Mesendoderm (in vitro differentiated cells): ENCODE measurements around the gene LRIG1.

Experiments used
- DNase-seq: peaks from one replicate; pipeline ENCODE4 v3.0.0; 2013
- H2AK5ac ChIP-seq: 2 replicates; pipeline ENCODE4 v1.6.1; 2013; ENCODE audit warnings: low read length, inconsistent platforms
- H2BK120ac ChIP-seq: 2 replicates; pipeline ENCODE4 v1.6.1; 2013; ENCODE audit warnings: low read depth, mild to moderate bottlenecking, low read length, moderate library complexity, mixed read lengths
- H2BK15ac ChIP-seq: replicated peaks from 2 replicates; pipeline ENCODE4 v1.6.1; 2013; ENCODE audit warnings: low read depth, mild to moderate bottlenecking, moderate library complexity
- H2BK5ac ChIP-seq: 2 replicates; pipeline ENCODE4 v1.6.1; 2013; ENCODE audit warnings: low read length, inconsistent platforms
- H3K18ac ChIP-seq: 2 replicates; pipeline ENCODE4 v1.6.1; 2013; ENCODE audit warnings: mild to moderate bottlenecking, low read length, mixed read lengths
- H3K23ac ChIP-seq: one replicate; pipeline ENCODE4 v1.6.1; 2013; ENCODE audit warnings: low read length
- H3K27ac ChIP-seq: 2 replicates; pipeline ENCODE4 v1.5.1; 2013; ENCODE audit warnings: low read depth, mild to moderate bottlenecking, inconsistent platforms, low read length, moderate library complexity
- H3K27me3 ChIP-seq: 2 replicates; pipeline ENCODE4 v1.6.1; 2013; ENCODE audit warnings: low read length, control low read depth, mild to moderate bottlenecking, inconsistent platforms; ENCODE audit not compliant: insufficient read depth, poor library complexity
- H3K36me3 ChIP-seq: 2 replicates; pipeline ENCODE4 v1.6.1; 2013; ENCODE audit warnings: low read length, inconsistent platforms; ENCODE audit not compliant: control insufficient read depth, insufficient read depth
- H3K4ac ChIP-seq: one replicate; pipeline ENCODE4 v1.6.1; 2013; ENCODE audit warnings: low read depth, mild to moderate bottlenecking, low read length, moderate library complexity
- H3K4me1 ChIP-seq: 2 replicates; pipeline ENCODE4 v1.6.1; 2013; ENCODE audit warnings: low read depth, low read length, inconsistent platforms; ENCODE audit not compliant: control insufficient read depth
- H3K4me2 ChIP-seq: 2 replicates; pipeline ENCODE4 v1.6.1; 2013; ENCODE audit warnings: low read length
- H3K4me3 ChIP-seq: 2 replicates; pipeline ENCODE4 v1.5.1; 2013; ENCODE audit warnings: mild to moderate bottlenecking, low read length
- H3K56ac ChIP-seq: one replicate; pipeline ENCODE4 v1.6.1; 2013; ENCODE audit warnings: low read length
- H3K79me1 ChIP-seq: 2 replicates; pipeline ENCODE4 v1.6.1; 2013; ENCODE audit warnings: low read length, inconsistent platforms
- H3K79me2 ChIP-seq: 2 replicates; pipeline ENCODE4 v1.6.1; 2013; ENCODE audit warnings: mild to moderate bottlenecking, low read length; ENCODE audit not compliant: control insufficient read depth, insufficient read depth
- H3K9ac ChIP-seq: 2 replicates; pipeline ENCODE4 v1.6.1; 2013; ENCODE audit warnings: low read length, inconsistent platforms
- H4K5ac ChIP-seq: one replicate; pipeline ENCODE4 v1.6.1; 2013; ENCODE audit warnings: low read length
- H4K8ac ChIP-seq: one replicate; pipeline ENCODE4 v1.6.1; 2013; ENCODE audit warnings: low read depth, mild to moderate bottlenecking, control low read depth, low read length, moderate library complexity
- WGBS: extraction: QIAGEN DNeasy Blood & Tissue Kit; methylation state at CpG from one replicate; pipeline ENCODE4 v1.1.7; 2013; ENCODE audit warnings: low lambda C conversion rate, missing lambda C conversion rate; ENCODE audit not compliant: insufficient coverage; ENCODE audit errors: extremely low coverage; 5-methylcytosine and 5-hydroxymethylcytosine counted together

The LRIG1 gene

GRCh38 chr3:66438046-66438445 lies 62.8 kb downstream of the LRIG1 start:
- no peak overlapping the region for H3K27ac ChIP-seq
- peaks cover 46% of the 10 kb centered on the region for H3K4me1 ChIP-seq

GRCh38 chr3:66437341-66437929 lies 63.4 kb downstream of the LRIG1 start:
- Histone ChIP-seq H3K23ac (no peak overlapping the region), H4K5ac (no peak overlapping the region), H4K8ac (no peak overlapping the region), H2AK5ac (no peak overlapping the region), H2BK15ac (no peak overlapping the region), H3K27ac (no peak overlapping the region), H2BK120ac (no peak overlapping the region), H3K56ac (peak overlapping the region; percentile 0), H3K79me1 (peaks cover 33% of the 10 kb centered on the region), H3K18ac (no peak overlapping the region), H3K4me2 (no peak overlapping the region), H3K9ac (no peak overlapping the region), H3K4ac (no peak overlapping the region), H3K79me2 (peaks cover 21% of the 10 kb centered on the region), H3K36me3 (no peaks in the 10 kb centered on the region), H3K27me3 (no peaks in the 10 kb centered on the region), H3K4me1 (peaks cover 44% of the 10 kb centered on the region), H3K4me3 (no peak overlapping the region), H2BK5ac (no peak overlapping the region)
- DNase-seq, result no peak
- WGBS, result no CpG with 5 or more reads among the region's 7 CpGs

More at GRCh38 chr3:66438046-66438445, 62.8 kb downstream of the LRIG1 start:
- no peaks in the 10 kb centered on the region for H3K36me3 ChIP-seq
- no CpG with 5 or more reads among the region's 4 CpGs for WGBS
- no peak overlapping the region for H3K9ac ChIP-seq
- no peak overlapping the region for H4K5ac ChIP-seq
- peaks cover 28% of the 10 kb centered on the region for H3K79me1 ChIP-seq
- H3K18ac ChIP-seq, result no peak overlapping the region
- no peak overlapping the region for H2BK15ac ChIP-seq
- H3K4me3 ChIP-seq, result no peak overlapping the region
- no peak for DNase-seq
- H3K4me2 ChIP-seq, result no peak overlapping the region
- H2AK5ac ChIP-seq, result peak overlapping the region; percentile 81
- no peak overlapping the region for H3K4ac ChIP-seq
- H2BK120ac ChIP-seq, result no peak overlapping the region
- no peak overlapping the region for H4K8ac ChIP-seq
- H2BK5ac ChIP-seq, result no peak overlapping the region
- H3K79me2 ChIP-seq, result peaks cover 19% of the 10 kb centered on the region
- peak overlapping the region; percentile 10 for H3K23ac ChIP-seq
- peak overlapping the region; percentile 61 for H3K56ac ChIP-seq
- H3K27me3 ChIP-seq, result no peaks in the 10 kb centered on the region

- H3K56ac ChIP-seq, result no peak overlapping the region
- no peaks in the 10 kb centered on the region for H3K27me3 ChIP-seq
- peak overlapping the region; percentile 20 for H2BK5ac ChIP-seq
- no CpG with 5 or more reads among the region's 6 CpGs for whole genome bisulfite sequencing
- H3K79me1 ChIP-seq, result peaks cover 41% of the 10 kb centered on the region
- H2BK120ac ChIP-seq, result no peak overlapping the region
- H2AK5ac ChIP-seq, result peak overlapping the region; percentile 73
- H3K4me1 ChIP-seq, result peaks cover 34% of the 10 kb centered on the region
- H3K4ac ChIP-seq, result no peak overlapping the region
- DNase-seq, result peak; percentile 32
- no peak overlapping the region for H4K5ac ChIP-seq
- H3K4me2 ChIP-seq, result no peak overlapping the region
- no peak overlapping the region for H3K4me3 ChIP-seq
- H3K23ac ChIP-seq, result no peak overlapping the region
- H3K79me2 ChIP-seq, result peaks cover 25% of the 10 kb centered on the region
- no peaks in the 10 kb centered on the region for H3K36me3 ChIP-seq
- no peak overlapping the region for H3K18ac ChIP-seq
- no peak overlapping the region for H3K27ac ChIP-seq
- no peak overlapping the region for H2BK15ac ChIP-seq
- no peak overlapping the region for H4K8ac ChIP-seq
- H3K9ac ChIP-seq, result no peak overlapping the region
Observed at GRCh38 chr3:66435989-66436388, 64.8 kb downstream of the LRIG1 start.

GRCh38 chr3:66434726-66435125 lies 66.1 kb downstream of the LRIG1 start:
- no peak overlapping the region for H3K4me2 ChIP-seq
- H3K4ac ChIP-seq, result no peak overlapping the region
- H3K56ac ChIP-seq, result no peak overlapping the region
- H2BK5ac ChIP-seq, result no peak overlapping the region
- H3K27me3 ChIP-seq, result no peaks in the 10 kb centered on the region
- H3K9ac ChIP-seq, result no peak overlapping the region
- H3K27ac ChIP-seq, result no peak overlapping the region
- DNase-seq, result no peak
- peaks cover 24% of the 10 kb centered on the region for H3K4me1 ChIP-seq
- H3K4me3 ChIP-seq, result no peak overlapping the region
- H3K79me1 ChIP-seq, result peaks cover 39% of the 10 kb centered on the region
- H2BK120ac ChIP-seq, result no peak overlapping the region
- no CpG with 5 or more reads among the region's 7 CpGs for WGBS
- H3K18ac ChIP-seq, result no peak overlapping the region
- H3K36me3 ChIP-seq, result no peaks in the 10 kb centered on the region
- H4K5ac ChIP-seq, result no peak overlapping the region
- H3K79me2 ChIP-seq, result peaks cover 28% of the 10 kb centered on the region
- H4K8ac ChIP-seq, result no peak overlapping the region
- H2BK15ac ChIP-seq, result no peak overlapping the region
- no peak overlapping the region for H3K23ac ChIP-seq
- H2AK5ac ChIP-seq, result no peak overlapping the region

GRCh38 chr3:66433522-66433782 lies 67.4 kb downstream of the LRIG1 start:
- no peak overlapping the region for H3K18ac ChIP-seq
- H3K4me3 ChIP-seq, result no peak overlapping the region
- no peak overlapping the region for H3K4me2 ChIP-seq
- H3K36me3 ChIP-seq, result no peaks in the 10 kb centered on the region
- no peak overlapping the region for H3K56ac ChIP-seq
- no peak overlapping the region for H4K5ac ChIP-seq
- peaks cover 36% of the 10 kb centered on the region for H3K79me1 ChIP-seq
- no peak overlapping the region for H3K23ac ChIP-seq
- H2BK5ac ChIP-seq, result no peak overlapping the region
- H3K27me3 ChIP-seq, result no peaks in the 10 kb centered on the region
- H2AK5ac ChIP-seq, result no peak overlapping the region
- no peak overlapping the region for H3K9ac ChIP-seq
- H3K4me1 ChIP-seq, result peaks cover 23% of the 10 kb centered on the region
- H2BK15ac ChIP-seq, result no peak overlapping the region
- no peak overlapping the region for H4K8ac ChIP-seq
- peaks cover 29% of the 10 kb centered on the region for H3K79me2 ChIP-seq
- no peak overlapping the region for H3K27ac ChIP-seq
- DNase-seq, result no peak
- no peak overlapping the region for H2BK120ac ChIP-seq
- no peak overlapping the region for H3K4ac ChIP-seq
- WGBS, result no CpG with 5 or more reads among the region's 4 CpGs
